ENCODE measurements around the gene GLIS2.

Gene GLIS2

DNA sequence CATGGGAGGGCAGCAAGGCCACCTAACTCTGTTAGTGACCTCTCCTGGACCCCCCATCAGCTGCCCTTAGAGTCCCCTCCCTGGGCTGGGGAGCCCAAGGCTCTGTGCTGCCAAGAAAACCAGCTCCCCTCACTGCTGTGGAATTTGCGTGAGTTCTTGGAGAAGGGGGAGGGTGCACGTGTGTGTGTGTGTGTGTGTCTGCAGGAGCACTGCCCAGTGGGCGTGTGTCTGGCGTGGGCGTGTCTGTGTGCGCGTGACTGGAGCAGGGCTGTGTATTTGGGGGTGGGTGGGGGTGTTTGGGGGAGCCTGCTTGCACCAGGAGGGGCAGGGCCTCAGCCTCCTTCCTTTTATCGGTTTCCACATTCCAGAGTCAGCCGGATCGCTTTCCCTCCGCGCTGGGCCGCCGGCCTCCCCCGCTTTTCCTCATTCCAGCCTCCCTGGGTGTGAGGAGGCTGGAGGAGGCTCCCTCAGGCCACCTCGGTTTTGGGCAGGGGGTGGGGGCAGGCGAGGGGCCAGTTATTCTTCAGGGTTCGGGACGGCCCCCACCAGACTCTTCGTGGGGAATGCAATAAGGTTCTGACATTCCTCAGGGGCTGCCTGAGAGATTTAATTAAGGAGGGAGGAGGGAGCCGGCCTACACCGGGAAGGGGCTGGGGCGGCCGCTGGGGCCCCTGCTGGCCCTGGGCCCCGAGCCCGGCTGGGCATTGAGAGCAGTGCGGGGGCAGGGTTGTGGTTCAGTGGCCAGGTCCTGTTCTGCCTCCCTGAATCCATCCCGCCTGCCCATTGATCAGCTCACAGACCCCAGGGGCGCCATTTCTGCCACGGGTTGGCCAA lies 58.3 kb downstream of the GLIS2 start (continued):
- TF ChIP-seq, protein P1, sequence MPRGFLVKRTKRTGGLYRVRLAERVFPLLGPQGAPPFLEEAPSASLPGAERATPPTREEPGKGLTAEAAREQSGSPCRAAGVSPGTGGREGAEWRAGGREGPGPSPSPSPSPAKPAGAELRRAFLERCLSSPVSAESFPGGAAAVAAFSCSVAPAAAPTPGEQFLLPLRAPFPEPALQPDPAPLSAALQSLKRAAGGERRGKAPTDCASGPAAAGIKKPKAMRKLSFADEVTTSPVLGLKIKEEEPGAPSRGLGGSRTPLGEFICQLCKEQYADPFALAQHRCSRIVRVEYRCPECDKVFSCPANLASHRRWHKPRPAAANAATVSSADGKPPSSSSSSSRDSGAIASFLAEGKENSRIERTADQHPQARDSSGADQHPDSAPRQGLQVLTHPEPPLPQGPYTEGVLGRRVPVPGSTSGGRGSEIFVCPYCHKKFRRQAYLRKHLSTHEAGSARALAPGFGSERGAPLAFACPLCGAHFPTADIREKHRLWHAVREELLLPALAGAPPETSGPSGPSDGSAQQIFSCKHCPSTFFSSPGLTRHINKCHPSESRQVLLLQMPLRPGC (tag by site-specific recombination; IDR thresholded peaks at IDR 0.05) = peak; percentile 26; the same call in 1 of the 2 replicates
- TF ChIP-seq ZFP3 (tag by site-specific recombination; IDR thresholded peaks at IDR 0.05; ENCODE audit: low read depth) (no peak), ZNF169 (tag by site-specific recombination; IDR thresholded peaks at IDR 0.05) (no peak), ZNF274 (IDR thresholded peaks at IDR 0.05; ENCODE audit: low read length) (no peak), ZNF274 (tag by site-specific recombination; IDR thresholded peaks at IDR 0.05; ENCODE audit: borderline replicate concordance) (no peak), MYNN (tag by site-specific recombination; IDR thresholded peaks at IDR 0.05; ENCODE audit: borderline replicate concordance) (no peak), ZNF670 (tag by site-specific recombination; IDR thresholded peaks at IDR 0.05; ENCODE audit: low read depth) (no peak), SP7 (tag by site-specific recombination; IDR thresholded peaks at IDR 0.05) (0 out of 2 replicates have a peak, but pooled peaks have one; percentile 27), KLF7 (tag by site-specific recombination; IDR thresholded peaks at IDR 0.05; ENCODE audit: borderline replicate concordance) (no peak), BCL11B (tag by site-specific recombination; IDR thresholded peaks at IDR 0.05; ENCODE audit: low read depth) (peak; percentile 18; the same call in 1 of the 2 replicates), REPIN1 (tag by site-specific recombination; IDR thresholded peaks at IDR 0.05; ENCODE audit: low read depth) (no peak), ZNF239 (tag by site-specific recombination; IDR thresholded peaks at IDR 0.05) (no peak), ZNF248 (tag by site-specific recombination; IDR thresholded peaks at IDR 0.05) (no peak), ZNF561 (tag by site-specific recombination; IDR thresholded peaks at IDR 0.05; ENCODE audit: borderline replicate concordance) (no peak), ZNF600 (tag by site-specific recombination; IDR thresholded peaks at IDR 0.05) (peak; percentile 99), ZNF24 (tag by site-specific recombination; IDR thresholded peaks at IDR 0.05) (no peak), ZNF596 (tag by site-specific recombination; IDR thresholded peaks at IDR 0.05) (no peak), ZNF266 (tag by site-specific recombination; IDR thresholded peaks at IDR 0.05; ENCODE audit: low read depth) (no peak), KLF10 (tag by site-specific recombination; IDR thresholded peaks at IDR 0.05) (0 out of 2 replicates have a peak, but pooled peaks have one; percentile 15), KLF8 (tag by site-specific recombination; IDR thresholded peaks at IDR 0.05) (no peak), EGR2 (tag by site-specific recombination; IDR thresholded peaks at IDR 0.05; ENCODE audit: low read depth) (peak; percentile 95), ZFHX2 (tag by site-specific recombination; conservative IDR thresholded peaks at IDR 0.05) (peak; percentile 99), ZNF19 (tag by site-specific recombination; IDR thresholded peaks at IDR 0.05; ENCODE audit: low read depth) (no peak), ZNF785 (tag by site-specific recombination; IDR thresholded peaks at IDR 0.05) (0 out of 2 replicates have a peak, but pooled peaks have one; percentile 34), GLI2 (tag by site-specific recombination; IDR thresholded peaks at IDR 0.05; ENCODE audit: borderline replicate concordance, low read depth) (no peak)
- TF ChIP-seq, protein P2, sequence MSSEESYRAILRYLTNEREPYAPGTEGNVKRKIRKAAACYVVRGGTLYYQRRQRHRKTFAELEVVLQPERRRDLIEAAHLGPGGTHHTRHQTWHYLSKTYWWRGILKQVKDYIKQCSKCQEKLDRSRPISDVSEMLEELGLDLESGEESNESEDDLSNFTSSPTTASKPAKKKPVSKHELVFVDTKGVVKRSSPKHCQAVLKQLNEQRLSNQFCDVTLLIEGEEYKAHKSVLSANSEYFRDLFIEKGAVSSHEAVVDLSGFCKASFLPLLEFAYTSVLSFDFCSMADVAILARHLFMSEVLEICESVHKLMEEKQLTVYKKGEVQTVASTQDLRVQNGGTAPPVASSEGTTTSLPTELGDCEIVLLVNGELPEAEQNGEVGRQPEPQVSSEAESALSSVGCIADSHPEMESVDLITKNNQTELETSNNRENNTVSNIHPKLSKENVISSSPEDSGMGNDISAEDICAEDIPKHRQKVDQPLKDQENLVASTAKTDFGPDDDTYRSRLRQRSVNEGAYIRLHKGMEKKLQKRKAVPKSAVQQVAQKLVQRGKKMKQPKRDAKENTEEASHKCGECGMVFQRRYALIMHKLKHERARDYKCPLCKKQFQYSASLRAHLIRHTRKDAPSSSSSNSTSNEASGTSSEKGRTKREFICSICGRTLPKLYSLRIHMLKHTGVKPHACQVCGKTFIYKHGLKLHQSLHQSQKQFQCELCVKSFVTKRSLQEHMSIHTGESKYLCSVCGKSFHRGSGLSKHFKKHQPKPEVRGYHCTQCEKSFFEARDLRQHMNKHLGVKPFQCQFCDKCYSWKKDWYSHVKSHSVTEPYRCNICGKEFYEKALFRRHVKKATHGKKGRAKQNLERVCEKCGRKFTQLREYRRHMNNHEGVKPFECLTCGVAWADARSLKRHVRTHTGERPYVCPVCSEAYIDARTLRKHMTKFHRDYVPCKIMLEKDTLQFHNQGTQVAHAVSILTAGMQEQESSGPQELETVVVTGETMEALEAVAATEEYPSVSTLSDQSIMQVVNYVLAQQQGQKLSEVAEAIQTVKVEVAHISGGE (tag by site-specific recombination; conservative IDR thresholded peaks at IDR 0.05; ENCODE audit: low read depth) = no peak
- TF ChIP-seq, protein P3, sequence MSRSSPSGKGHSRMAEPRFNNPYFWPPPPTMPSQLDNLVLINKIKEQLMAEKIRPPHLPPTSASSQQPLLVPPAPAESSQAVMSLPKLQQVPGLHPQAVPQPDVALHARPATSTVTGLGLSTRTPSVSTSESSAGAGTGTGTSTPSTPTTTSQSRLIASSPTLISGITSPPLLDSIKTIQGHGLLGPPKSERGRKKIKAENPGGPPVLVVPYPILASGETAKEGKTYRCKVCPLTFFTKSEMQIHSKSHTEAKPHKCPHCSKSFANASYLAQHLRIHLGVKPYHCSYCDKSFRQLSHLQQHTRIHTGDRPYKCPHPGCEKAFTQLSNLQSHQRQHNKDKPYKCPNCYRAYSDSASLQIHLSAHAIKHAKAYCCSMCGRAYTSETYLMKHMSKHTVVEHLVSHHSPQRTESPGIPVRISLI (tag by site-specific recombination; IDR thresholded peaks at IDR 0.05) = no peak
- TF ChIP-seq, protein P4, sequence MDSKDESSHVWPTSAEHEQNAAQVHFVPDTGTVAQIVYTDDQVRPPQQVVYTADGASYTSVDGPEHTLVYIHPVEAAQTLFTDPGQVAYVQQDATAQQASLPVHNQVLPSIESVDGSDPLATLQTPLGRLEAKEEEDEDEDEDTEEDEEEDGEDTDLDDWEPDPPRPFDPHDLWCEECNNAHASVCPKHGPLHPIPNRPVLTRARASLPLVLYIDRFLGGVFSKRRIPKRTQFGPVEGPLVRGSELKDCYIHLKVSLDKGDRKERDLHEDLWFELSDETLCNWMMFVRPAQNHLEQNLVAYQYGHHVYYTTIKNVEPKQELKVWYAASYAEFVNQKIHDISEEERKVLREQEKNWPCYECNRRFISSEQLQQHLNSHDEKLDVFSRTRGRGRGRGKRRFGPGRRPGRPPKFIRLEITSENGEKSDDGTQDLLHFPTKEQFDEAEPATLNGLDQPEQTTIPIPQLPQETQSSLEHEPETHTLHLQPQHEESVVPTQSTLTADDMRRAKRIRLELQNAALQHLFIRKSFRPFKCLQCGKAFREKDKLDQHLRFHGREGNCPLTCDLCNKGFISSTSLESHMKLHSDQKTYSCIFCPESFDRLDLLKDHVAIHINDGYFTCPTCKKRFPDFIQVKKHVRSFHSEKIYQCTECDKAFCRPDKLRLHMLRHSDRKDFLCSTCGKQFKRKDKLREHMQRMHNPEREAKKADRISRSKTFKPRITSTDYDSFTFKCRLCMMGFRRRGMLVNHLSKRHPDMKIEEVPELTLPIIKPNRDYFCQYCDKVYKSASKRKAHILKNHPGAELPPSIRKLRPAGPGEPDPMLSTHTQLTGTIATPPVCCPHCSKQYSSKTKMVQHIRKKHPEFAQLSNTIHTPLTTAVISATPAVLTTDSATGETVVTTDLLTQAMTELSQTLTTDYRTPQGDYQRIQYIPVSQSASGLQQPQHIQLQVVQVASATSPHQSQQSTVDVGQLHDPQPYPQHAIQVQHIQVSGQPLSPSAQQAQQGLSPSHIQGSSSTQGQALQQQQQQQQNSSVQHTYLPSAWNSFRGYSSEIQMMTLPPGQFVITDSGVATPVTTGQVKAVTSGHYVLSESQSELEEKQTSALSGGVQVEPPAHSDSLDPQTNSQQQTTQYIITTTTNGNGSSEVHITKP (tag by site-specific recombination; IDR thresholded peaks at IDR 0.05) = peak; percentile 52; the same call in 1 of the 2 replicates
- TF ChIP-seq, protein P5, sequence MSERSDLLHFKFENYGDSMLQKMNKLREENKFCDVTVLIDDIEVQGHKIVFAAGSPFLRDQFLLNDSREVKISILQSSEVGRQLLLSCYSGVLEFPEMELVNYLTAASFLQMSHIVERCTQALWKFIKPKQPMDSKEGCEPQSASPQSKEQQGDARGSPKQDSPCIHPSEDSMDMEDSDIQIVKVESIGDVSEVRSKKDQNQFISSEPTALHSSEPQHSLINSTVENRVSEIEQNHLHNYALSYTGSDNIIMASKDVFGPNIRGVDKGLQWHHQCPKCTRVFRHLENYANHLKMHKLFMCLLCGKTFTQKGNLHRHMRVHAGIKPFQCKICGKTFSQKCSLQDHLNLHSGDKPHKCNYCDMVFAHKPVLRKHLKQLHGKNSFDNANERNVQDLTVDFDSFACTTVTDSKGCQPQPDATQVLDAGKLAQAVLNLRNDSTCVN (tag by site-specific recombination; optimal IDR thresholded peaks at IDR 0.05) = peak; percentile 17
